Thymus (tissue), 11 donors: ENCODE measurements around the gene PDE7B. TPM values are rescaled to one million over a fixed set of nuclear protein-coding genes. Genes with fewer than 3 reads are reported as not detected.
A peak's percentile ranks its signal among the peaks of the same experiment; 100 is the strongest.

Experiments
- DNase-seq, 9 donors: peaks; one replicate each; pipeline ENCODE4 v3.0.0-alpha.2; 2013; ENCODE audit warnings: low spot score in 9 of 9, low read depth in 6 of 9, missing footprints in 1 of 9
- H3K27ac ChIP-seq, 2 donors: one replicate each; pipeline ENCODE4 v1.5.1; 2013; ENCODE audit warnings: control low read depth in 1 of 2, low read depth in 1 of 2, low read length in 1 of 2, mild to moderate bottlenecking in 1 of 2, moderate library complexity in 1 of 2
- H3K27me3 ChIP-seq, 2 donors: one replicate each; pipeline ENCODE4 v1.5.1; 2013; ENCODE audit warnings: low read length in 1 of 2; ENCODE audit not compliant: control insufficient read depth in 2 of 2, insufficient read depth in 1 of 2
- H3K36me3 ChIP-seq, 2 donors: one replicate each; pipeline ENCODE4 v1.5.1; 2013; ENCODE audit warnings: low read length in 1 of 2, mild to moderate bottlenecking in 1 of 2, moderate library complexity in 1 of 2; ENCODE audit not compliant: control insufficient read depth in 2 of 2, insufficient read depth in 2 of 2
- H3K4me1 ChIP-seq, 2 donors: one replicate each; pipeline ENCODE4 v1.5.1; 2013; ENCODE audit warnings: low read length in 2 of 2; ENCODE audit not compliant: control insufficient read depth in 2 of 2, insufficient read depth in 2 of 2
- H3K4me3 ChIP-seq, 2 donors: one replicate each; pipeline ENCODE4 v1.5.1; 2013; ENCODE audit warnings: low read length in 2 of 2, control low read depth in 1 of 2, mild to moderate bottlenecking in 1 of 2
- H3K9me3 ChIP-seq, 2 donors: one replicate each; pipeline ENCODE4 v1.5.1; 2013; ENCODE audit warnings: low read length in 1 of 2, mild to moderate bottlenecking in 1 of 2; ENCODE audit not compliant: control insufficient read depth in 2 of 2, insufficient read depth in 1 of 2
- WGBS: extraction: QIAGEN DNeasy Blood & Tissue Kit; methylation state at CpG from one replicate; pipeline ENCODE4 v1.1.7; 2013; 5-methylcytosine and 5-hydroxymethylcytosine counted together
- polyA plus RNA-seq: library from polyadenylated mRNA; stranded (reverse); fragments of 200-250 nt; gene quantifications from one replicate; pipeline ENCODE4 v1.2.3, GENCODE V29; 2013
- total RNA-seq: library from RNA; stranded (reverse); fragments of 120-200 nt; gene quantifications from one replicate; pipeline ENCODE4 v1.2.4, GENCODE V29; 2013
- donor health status: healthy.

The PDE7B gene
- total and polyA plus RNA-seq, 2 donors = 4.4 to 5.8 TPM

GRCh38 chr6:135833771-135834170, 17.7 kb upstream of the PDE7B start:
- no peak for DNase-seq
- peaks cover 0 to 6% of the 10 kb centered on the region in 2 donors for H3K27me3 ChIP-seq
- no peaks in the 10 kb centered on the region for H3K36me3 ChIP-seq
- H3K27ac ChIP-seq = no peak overlapping the region
- WGBS = 9% methylated on average over 1 of the region's 1 CpG
- no peaks in the 10 kb centered on the region for H3K9me3 ChIP-seq
- no peaks in the 10 kb centered on the region for H3K4me1 ChIP-seq
- H3K4me3 ChIP-seq = no peak overlapping the region

- Histone ChIP-seq H3K4me3 (no peak overlapping the region), H3K9me3 (no peaks in the 10 kb centered on the region), H3K4me1 (no peaks in the 10 kb centered on the region), H3K27ac (no peak overlapping the region), H3K36me3 (no peaks in the 10 kb centered on the region), H3K27me3 (peaks cover 0 to 6% of the 10 kb centered on the region in 2 donors)
- DNase-seq = no peak
- 94% methylated on average over 5 of the region's 5 CpGs for WGBS
Measured at GRCh38 chr6:135837735-135838449, 13.6 kb upstream of the PDE7B start.

GRCh38 chr6:135839121-135839520, 12.4 kb upstream of the PDE7B start:
- DNase-seq = no peak
- Histone ChIP-seq H3K36me3 (no peaks in the 10 kb centered on the region), H3K27me3 (peaks cover 0 to 6% of the 10 kb centered on the region in 2 donors), H3K4me1 (no peaks in the 10 kb centered on the region), H3K9me3 (no peaks in the 10 kb centered on the region), H3K4me3 (no peak overlapping the region), H3K27ac (no peak overlapping the region)
- 98% methylated on average over 4 of the region's 4 CpGs for WGBS

GRCh38 chr6:135842618-135843392, 8.7 kb upstream of the PDE7B start:
- no peaks in the 10 kb centered on the region for H3K36me3 ChIP-seq
- no peaks in the 10 kb centered on the region for H3K4me1 ChIP-seq
- no peaks in the 10 kb centered on the region for H3K27me3 ChIP-seq
- DNase-seq = no peak
- 98% methylated on average over 6 of the region's 6 CpGs for WGBS
- no peak overlapping the region for H3K27ac ChIP-seq
- no peak overlapping the region for H3K4me3 ChIP-seq
- H3K9me3 ChIP-seq = no peaks in the 10 kb centered on the region

GRCh38 chr6:135850882-135851281, 619 bp upstream of the PDE7B start:
- 80% methylated on average over 3 of the region's 3 CpGs for WGBS
- peak in 1 of 9 donors; percentile 10 for DNase-seq

GRCh38 chr6:135852746-135853145, 1.2 kb downstream of the PDE7B start:
- H3K27ac ChIP-seq = peak overlapping the region; percentile 37 to 87
- no peaks in the 10 kb centered on the region for H3K27me3 ChIP-seq
- WGBS = 88% methylated on average over 1 of the region's 1 CpG
- H3K4me3 ChIP-seq = peak overlapping the region; percentile 49 to 70
- H3K4me1 ChIP-seq = peaks cover 3 to 7% of the 10 kb centered on the region in 2 donors
- H3K36me3 ChIP-seq = no peaks in the 10 kb centered on the region
- peak in 2 of 9 donors; percentile 23 to 40 for DNase-seq
- no peaks in the 10 kb centered on the region for H3K9me3 ChIP-seq

More at GRCh38 chr6:135850882-135851281, 619 bp upstream of the PDE7B start:
- no peaks in the 10 kb centered on the region for H3K9me3 ChIP-seq
- peak overlapping the region; percentile 43 to 87 for H3K27ac ChIP-seq
- H3K4me3 ChIP-seq = no peak overlapping the region
- no peaks in the 10 kb centered on the region for H3K27me3 ChIP-seq
- peaks cover 3 to 7% of the 10 kb centered on the region in 2 donors for H3K4me1 ChIP-seq
- H3K36me3 ChIP-seq = no peaks in the 10 kb centered on the region

GRCh38 chr6:135853227-135853626, 1.7 kb downstream of the PDE7B start:
- Histone ChIP-seq H3K27ac (peak overlapping the region; percentile 54 to 87), H3K4me3 (peak overlapping the region; percentile 49 to 70), H3K36me3 (no peaks in the 10 kb centered on the region), H3K27me3 (no peaks in the 10 kb centered on the region), H3K9me3 (no peaks in the 10 kb centered on the region), H3K4me1 (peaks cover 3 to 7% of the 10 kb centered on the region in 2 donors)
- 56% methylated on average over 5 of the region's 5 CpGs for WGBS
- DNase-seq = peak in 6 of 9 donors; percentile 20 to 67 (median 30)

- DNase-seq = no peak
- 93% methylated on average over 1 of the region's 1 CpG for whole genome bisulfite sequencing
- Histone ChIP-seq H3K27me3 (no peaks in the 10 kb centered on the region), H3K4me1 (peaks cover 3 to 7% of the 10 kb centered on the region in 2 donors), H3K27ac (peak overlapping the region in 1 of 2 donors; percentile 37), H3K4me3 (peak overlapping the region in 1 of 2 donors; percentile 70), H3K36me3 (no peaks in the 10 kb centered on the region), H3K9me3 (no peaks in the 10 kb centered on the region)
Measured at GRCh38 chr6:135853986-135854385, 2.5 kb downstream of the PDE7B start.

- WGBS = 98% methylated on average over 2 of the region's 2 CpGs
- peaks cover 3 to 7% of the 10 kb centered on the region in 2 donors for H3K4me1 ChIP-seq
- H3K9me3 ChIP-seq = no peaks in the 10 kb centered on the region
- no peak overlapping the region for H3K4me3 ChIP-seq
- H3K36me3 ChIP-seq = no peaks in the 10 kb centered on the region
- H3K27me3 ChIP-seq = no peaks in the 10 kb centered on the region
- no peak overlapping the region for H3K27ac ChIP-seq
- DNase-seq = no peak
Measured at GRCh38 chr6:135854799-135855198, 3.3 kb downstream of the PDE7B start.
